HCT116 (cell line): ENCODE results near the gene PAAF1.

Experiments used
- EZH2 ChIP-seq: fragments of 200-600 bp; sonication (generic); IDR thresholded peaks from 2 replicates; pipeline ENCODE4 v1.6.1; 2017; ENCODE audit warnings: antibody characterized with exemption, mixed run types
- EZH2phosphoT487 ChIP-seq: fragments of 200-600 bp; IDR thresholded peaks from 2 replicates; pipeline ENCODE4 v1.6.1; 2018; ENCODE audit warnings: antibody characterized with exemption, borderline replicate concordance
- POLR2A ChIP-seq: IDR thresholded peaks from 2 replicates; pipeline ENCODE4 v1.7.0; 2011; ENCODE audit warnings: borderline replicate concordance; ENCODE audit not compliant: insufficient read depth, insufficient read length; ENCODE audit errors: extremely low read depth
- POLR2AphosphoS5 ChIP-seq: IDR thresholded peaks from 2 replicates; pipeline ENCODE4 v1.6.1; 2011; ENCODE audit warnings: mild to moderate bottlenecking, low read depth, low read length, moderate library complexity
- ZFX ChIP-seq: fragments of 450-650 bp; IDR thresholded peaks from 2 replicates; pipeline ENCODE4 v1.6.1; 2017
- TF ChIP-seq, protein P1 (sequence below), 3 experiments: fragments of 200-600 bp in 1 of 3; sonication (generic) in 1 of 3; IDR thresholded peaks in 2 of 3; conservative IDR thresholded peaks in 1 of 3; 2 replicates each; pipeline ENCODE4 v1.5.1; 2012 to 2017; ENCODE audit warnings: low read depth in 2 of 3, low read length in 2 of 3, antibody characterized with exemption in 1 of 3, borderline replicate concordance in 1 of 3, control low read depth in 1 of 3, mild to moderate bottlenecking in 1 of 3, mixed read lengths in 1 of 3, mixed run types in 1 of 3, moderate library complexity in 1 of 3; ENCODE audit not compliant: insufficient read depth in 1 of 3

DNA sequence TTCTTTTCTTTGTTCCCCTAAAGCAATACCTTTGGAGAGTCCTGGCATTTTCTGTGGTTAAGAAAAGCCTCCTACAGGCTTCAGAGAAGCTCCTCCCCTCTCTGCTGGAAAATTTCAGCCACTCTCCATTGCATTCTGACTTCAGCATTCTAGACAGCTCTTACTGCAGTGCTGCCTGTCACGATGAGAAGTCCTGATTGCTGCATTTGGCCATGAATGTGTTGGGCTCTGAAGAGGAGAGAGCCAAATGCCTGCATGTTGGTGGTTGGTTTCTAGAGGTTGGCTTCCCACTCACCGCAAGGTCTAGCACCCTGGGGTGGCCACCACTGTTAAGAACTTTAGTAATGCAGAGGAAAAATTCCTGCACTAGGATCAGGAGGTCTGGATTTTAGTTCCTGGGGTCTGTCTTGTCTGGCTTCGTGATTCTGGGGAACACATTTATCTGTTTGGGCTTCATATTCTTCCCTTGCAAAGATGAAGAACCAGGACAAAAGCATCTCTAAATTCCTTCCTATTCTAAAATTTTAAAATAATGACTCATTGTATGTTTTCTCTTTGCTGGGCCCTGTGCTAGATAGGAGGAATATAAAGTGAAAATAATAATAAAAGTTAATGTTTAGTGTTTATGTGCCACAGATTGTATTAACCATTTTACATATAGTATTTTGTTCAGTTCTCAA lies 38.2 kb upstream of the PAAF1 start:
- TF ChIP-seq POLR2A = no peak
- TF ChIP-seq ZFX = no peak
- TF ChIP-seq, protein P1, sequence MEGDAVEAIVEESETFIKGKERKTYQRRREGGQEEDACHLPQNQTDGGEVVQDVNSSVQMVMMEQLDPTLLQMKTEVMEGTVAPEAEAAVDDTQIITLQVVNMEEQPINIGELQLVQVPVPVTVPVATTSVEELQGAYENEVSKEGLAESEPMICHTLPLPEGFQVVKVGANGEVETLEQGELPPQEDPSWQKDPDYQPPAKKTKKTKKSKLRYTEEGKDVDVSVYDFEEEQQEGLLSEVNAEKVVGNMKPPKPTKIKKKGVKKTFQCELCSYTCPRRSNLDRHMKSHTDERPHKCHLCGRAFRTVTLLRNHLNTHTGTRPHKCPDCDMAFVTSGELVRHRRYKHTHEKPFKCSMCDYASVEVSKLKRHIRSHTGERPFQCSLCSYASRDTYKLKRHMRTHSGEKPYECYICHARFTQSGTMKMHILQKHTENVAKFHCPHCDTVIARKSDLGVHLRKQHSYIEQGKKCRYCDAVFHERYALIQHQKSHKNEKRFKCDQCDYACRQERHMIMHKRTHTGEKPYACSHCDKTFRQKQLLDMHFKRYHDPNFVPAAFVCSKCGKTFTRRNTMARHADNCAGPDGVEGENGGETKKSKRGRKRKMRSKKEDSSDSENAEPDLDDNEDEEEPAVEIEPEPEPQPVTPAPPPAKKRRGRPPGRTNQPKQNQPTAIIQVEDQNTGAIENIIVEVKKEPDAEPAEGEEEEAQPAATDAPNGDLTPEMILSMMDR (IDR thresholded peaks at IDR 0.05 in 2 of 3, conservative IDR thresholded peaks at IDR 0.05 in 1 of 3; ENCODE audit: borderline replicate concordance in 1 of 3, insufficient read depth in 1 of 3, low read depth in 2 of 3, low read length in 2 of 3) = no peak
- TF ChIP-seq EZH2phosphoT487 = no peak
- TF ChIP-seq EZH2 = no peak
- TF ChIP-seq POLR2AphosphoS5 = no peak
